Ascending aorta (tissue), 2 donors: ENCODE measurements around the gene KCNAB1. TPM values are rescaled to one million over a fixed set of nuclear protein-coding genes. Genes with fewer than 3 reads are reported as not detected.

Experiments used
- DNase-seq, 2 donors: peaks; one replicate each; pipeline ENCODE4 v3.0.0-alpha.2; 2019; ENCODE audit warnings: low spot score in 2 of 2
- H3K27ac ChIP-seq, 2 donors: fragments of 200-600 bp; sonication (generic); one replicate each; pipeline ENCODE4 v1.5.1; 2016 to 2017; ENCODE audit warnings: mild to moderate bottlenecking in 1 of 2
- H3K27me3 ChIP-seq: fragments of 200-600 bp; sonication (generic); one replicate; pipeline ENCODE4 v1.5.1; 2017
- H3K36me3 ChIP-seq, 2 donors: fragments of 200-600 bp; sonication (generic); one replicate each; pipeline ENCODE4 v1.5.1; 2016
- H3K4me1 ChIP-seq, 2 donors: fragments of 200-600 bp; sonication (generic); one replicate each; pipeline ENCODE4 v1.5.1; 2016 to 2017; ENCODE audit warnings: mild to moderate bottlenecking in 1 of 2
- H3K4me3 ChIP-seq, 2 donors: fragments of 200-600 bp; sonication (generic); one replicate each; pipeline ENCODE4 v1.5.1; 2016 to 2017; ENCODE audit warnings: mild to moderate bottlenecking in 1 of 2
- H3K9me3 ChIP-seq, 2 donors: fragments of 200-600 bp; sonication (generic); one replicate each; pipeline ENCODE4 v1.5.1; 2016
- CTCF ChIP-seq, 3 experiments: fragments of 200-600 bp in 2 of 3; fragments of 450-650 bp in 1 of 3; sonication (generic) in 2 of 3; IDR thresholded peaks; one replicate each; pipeline ENCODE4 v1.5.1; 2016 to 2019; ENCODE audit warnings: antibody characterized with exemption in 3 of 3, mild to moderate bottlenecking in 1 of 3, moderate library complexity in 1 of 3
- intact Hi-C: fragments of 100-400 bp; cut with DNase I; formaldehyde crosslinking; loops from one replicate; pipeline ENCODE4 v1.15.1; 2023
- total RNA-seq: library from RNA; depleted of rRNA; stranded (reverse); fragments of >200 nt; gene quantifications from one replicate; pipeline ENCODE4 v1.1.0, GENCODE V29; 2016

KCNAB1 gene
- total RNA-seq, 1 donor from 2014 or later, result 15.1 TPM

- no peak overlapping the region for H3K4me3 ChIP-seq
- H3K4me1 ChIP-seq, result no peaks in the 10 kb centered on the region
- H3K27ac ChIP-seq, result no peak overlapping the region
- no peaks in the 10 kb centered on the region for H3K9me3 ChIP-seq
- no peak for DNase-seq
- no peaks in the 10 kb centered on the region for H3K27me3 ChIP-seq
- H3K36me3 ChIP-seq, result no peaks in the 10 kb centered on the region
- intact Hi-C loops, result no loop called here
- TF ChIP-seq CTCF (IDR thresholded peaks at IDR 0.05), result no peak
Observed at GRCh38 chr3:156433138-156433537, 312.8 kb downstream of the KCNAB1 start.

- Histone ChIP-seq H3K9me3 (no peaks in the 10 kb centered on the region), H3K4me3 (no peak overlapping the region)
Observed at GRCh38 chr3:156433910-156434309, 313.5 kb downstream of the KCNAB1 start.

GRCh38 chr3:156434921-156435320, 314.5 kb downstream of the KCNAB1 start:
- intact Hi-C loops, result no loop called here
- no peak for TF ChIP-seq CTCF (IDR thresholded peaks at IDR 0.05)
- no peaks in the 10 kb centered on the region for H3K27me3 ChIP-seq

More at GRCh38 chr3:156433910-156434309, 313.5 kb downstream of the KCNAB1 start:
- no peaks in the 10 kb centered on the region for H3K4me1 ChIP-seq
- intact Hi-C loops, result no loop called here
- no peaks in the 10 kb centered on the region for H3K27me3 ChIP-seq
- H3K27ac ChIP-seq, result no peak overlapping the region
- DNase-seq, result no peak
- H3K36me3 ChIP-seq, result no peaks in the 10 kb centered on the region
- TF ChIP-seq CTCF (IDR thresholded peaks at IDR 0.05), result no peak

GRCh38 chr3:156443079-156443478, 322.7 kb downstream of the KCNAB1 start:
- H3K27me3 ChIP-seq, result no peaks in the 10 kb centered on the region
- intact Hi-C loops, result no loop called here
- H3K9me3 ChIP-seq, result no peaks in the 10 kb centered on the region
- no peak overlapping the region for H3K4me3 ChIP-seq
- no peak for TF ChIP-seq CTCF (IDR thresholded peaks at IDR 0.05)
- peaks cover 0 to 7% of the 10 kb centered on the region in 2 donors for H3K4me1 ChIP-seq
- no peak overlapping the region for H3K27ac ChIP-seq
- no peak for DNase-seq
- H3K36me3 ChIP-seq, result no peaks in the 10 kb centered on the region

More at GRCh38 chr3:156434921-156435320, 314.5 kb downstream of the KCNAB1 start:
- Histone ChIP-seq H3K4me1 (no peaks in the 10 kb centered on the region), H3K36me3 (no peaks in the 10 kb centered on the region), H3K27ac (no peak overlapping the region), H3K4me3 (no peak overlapping the region), H3K9me3 (no peaks in the 10 kb centered on the region)
- no peak for DNase-seq

GRCh38 chr3:156445117-156446090, 325.0 kb downstream of the KCNAB1 start:
- H3K4me3 ChIP-seq, result no peak overlapping the region
- H3K4me1 ChIP-seq, result peaks cover 0 to 7% of the 10 kb centered on the region in 2 donors
- intact Hi-C loops, result no loop called here
- no peak for TF ChIP-seq CTCF (IDR thresholded peaks at IDR 0.05)
- H3K27ac ChIP-seq, result no peak overlapping the region
- no peaks in the 10 kb centered on the region for H3K27me3 ChIP-seq
- no peak for DNase-seq
- H3K36me3 ChIP-seq, result no peaks in the 10 kb centered on the region
- H3K9me3 ChIP-seq, result no peaks in the 10 kb centered on the region
